H9 (cell line): Measurements from ENCODE around the gene STAT2. TPM values are rescaled to one million over a fixed set of nuclear protein-coding genes. Genes with fewer than 3 reads are reported as not detected.

Experiments
- DNase-seq: peaks from one replicate; pipeline ENCODE4 v3.0.0-alpha.2; 2017
- H2AFZ ChIP-seq: one replicate; pipeline ENCODE4 v1.6.1; 2013; ENCODE audit warnings: mild to moderate bottlenecking, low read length, control low read depth, moderate library complexity
- H2AK5ac ChIP-seq: 2 replicates; pipeline ENCODE4 v1.6.1; 2013; ENCODE audit warnings: low read length, control low read depth, mixed read lengths; ENCODE audit not compliant: insufficient read length
- H2BK120ac ChIP-seq: one replicate; pipeline ENCODE4 v1.6.1; 2013; ENCODE audit warnings: low read depth, mild to moderate bottlenecking, low read length, control low read depth, inconsistent platforms; ENCODE audit not compliant: poor library complexity, severe bottlenecking
- H2BK12ac ChIP-seq: 2 replicates; pipeline ENCODE4 v1.6.1; 2013; ENCODE audit warnings: low read length, control low read depth, mixed read lengths, low read depth; ENCODE audit not compliant: insufficient read length
- H2BK15ac ChIP-seq: 2 replicates; pipeline ENCODE4 v1.6.1; 2013; ENCODE audit warnings: low read depth, low read length, control low read depth
- H2BK20ac ChIP-seq: one replicate; pipeline ENCODE4 v1.6.1; 2013; ENCODE audit warnings: low read depth, mild to moderate bottlenecking, low read length, control low read depth, inconsistent platforms; ENCODE audit not compliant: poor library complexity, severe bottlenecking
- H2BK5ac ChIP-seq: 2 replicates; pipeline ENCODE4 v1.6.1; 2013; ENCODE audit warnings: low read length, control low read depth, mixed read lengths; ENCODE audit not compliant: insufficient read length
- H3K14ac ChIP-seq: 2 replicates; pipeline ENCODE4 v1.6.1; 2013; ENCODE audit warnings: low read length, control low read depth; ENCODE audit not compliant: insufficient read depth
- H3K18ac ChIP-seq: 2 replicates; pipeline ENCODE4 v1.6.1; 2013; ENCODE audit warnings: low read depth, mild to moderate bottlenecking, mixed read lengths, low read length, control low read depth; ENCODE audit not compliant: insufficient read length
- H3K23ac ChIP-seq: 2 replicates; pipeline ENCODE4 v1.6.1; 2013; ENCODE audit warnings: low read length, control low read depth, mixed read lengths, low read depth; ENCODE audit not compliant: insufficient read length
- H3K23me2 ChIP-seq: 2 replicates; pipeline ENCODE4 v1.6.1; 2013; ENCODE audit warnings: low read depth, mild to moderate bottlenecking, mixed read lengths, low read length, control low read depth; ENCODE audit not compliant: insufficient read length, poor library complexity, severe bottlenecking
- H3K27ac ChIP-seq: 2 replicates; pipeline ENCODE4 v1.5.1; 2013; ENCODE audit warnings: low read length, control low read depth, mixed read lengths, low read depth; ENCODE audit not compliant: insufficient read length
- H3K27me3 ChIP-seq: 2 replicates; pipeline ENCODE4 v1.6.1; 2013; ENCODE audit warnings: low read length, control low read depth, inconsistent platforms; ENCODE audit not compliant: insufficient read depth
- H3K4ac ChIP-seq: 2 replicates; pipeline ENCODE4 v1.6.1; 2013; ENCODE audit warnings: low read depth, mild to moderate bottlenecking, control low read depth, inconsistent platforms, low read length, moderate library complexity
- H3K4me1 ChIP-seq: 2 replicates; pipeline ENCODE4 v1.6.1; 2013; ENCODE audit warnings: low read length, control low read depth, inconsistent platforms; ENCODE audit not compliant: insufficient read depth
- H3K4me2 ChIP-seq: 2 replicates; pipeline ENCODE4 v1.6.1; 2013; ENCODE audit warnings: low read length, control low read depth, mixed read lengths; ENCODE audit not compliant: insufficient read length, insufficient read depth
- H3K56ac ChIP-seq: 2 replicates; pipeline ENCODE4 v1.6.1; 2013; ENCODE audit warnings: low read depth, mild to moderate bottlenecking, mixed read lengths, low read length, control low read depth; ENCODE audit not compliant: insufficient read length
- H3K79me1 ChIP-seq: 2 replicates; pipeline ENCODE4 v1.6.1; 2013; ENCODE audit warnings: low read depth, mild to moderate bottlenecking, moderate library complexity, low read length, control low read depth, inconsistent platforms; ENCODE audit not compliant: insufficient read depth, poor library complexity, severe bottlenecking
- H3K79me2 ChIP-seq: 2 replicates; pipeline ENCODE4 v1.6.1; 2013; ENCODE audit warnings: low read length, control low read depth, inconsistent platforms; ENCODE audit not compliant: insufficient read depth
- H3K9ac ChIP-seq: 2 replicates; pipeline ENCODE4 v1.6.1; 2013; ENCODE audit warnings: low read length, control low read depth, mixed read lengths; ENCODE audit not compliant: insufficient read length; ENCODE audit errors: extremely low read depth
- H3K9me3 ChIP-seq: one replicate; pipeline ENCODE4 v1.6.1; 2013; ENCODE audit warnings: low read depth, low read length, inconsistent platforms; ENCODE audit not compliant: control insufficient read depth
- H3T11ph ChIP-seq: one replicate; pipeline ENCODE4 v1.6.1; 2013; ENCODE audit warnings: mild to moderate bottlenecking, low read length, control low read depth, inconsistent platforms
- H4K20me1 ChIP-seq: one replicate; pipeline ENCODE4 v1.6.1; 2013; ENCODE audit not compliant: control insufficient read depth, insufficient read length, insufficient read depth
- H4K5ac ChIP-seq: 2 replicates; pipeline ENCODE4 v1.6.1; 2013; ENCODE audit warnings: low read depth, mild to moderate bottlenecking, mixed read lengths, low read length, control low read depth; ENCODE audit not compliant: insufficient read length
- H4K8ac ChIP-seq: replicated peaks from 2 replicates; pipeline ENCODE4 v1.6.1; 2013; ENCODE audit warnings: low read length, control low read depth, mixed read lengths, low read depth; ENCODE audit not compliant: insufficient read length
- H4K91ac ChIP-seq: 2 replicates; pipeline ENCODE4 v1.6.1; 2013; ENCODE audit warnings: low read depth, mild to moderate bottlenecking, moderate library complexity, mixed read lengths, low read length, control low read depth; ENCODE audit not compliant: insufficient read length
- H3K27ac Mint-ChIP-seq, 3 experiments: 2 replicates in 2 of 3; 3 replicates in 1 of 3; pipeline ENCODE4 v1.8.0; 2020 to 2021; ENCODE audit warnings: mixed read lengths in 3 of 3, mild to moderate bottlenecking in 1 of 3, moderate library complexity in 1 of 3
- H3K27me3 Mint-ChIP-seq: 2 replicates; pipeline ENCODE4 v1.8.0; 2021; ENCODE audit warnings: low read depth, mild to moderate bottlenecking, moderate library complexity, mixed read lengths
- H3K36me3 Mint-ChIP-seq, 3 experiments: 2 replicates in 2 of 3; 3 replicates in 1 of 3; pipeline ENCODE4 v1.8.0; 2020 to 2021; ENCODE audit warnings: low read depth in 3 of 3, mixed read lengths in 3 of 3; ENCODE audit not compliant: insufficient read depth in 1 of 3
- H3K4me1 Mint-ChIP-seq, 2 experiments: 2 replicates each; pipeline ENCODE4 v1.8.0; 2020; ENCODE audit warnings: mixed read lengths in 2 of 2
- H3K4me3 Mint-ChIP-seq, 2 experiments: 2 replicates in 1 of 2; 3 replicates in 1 of 2; pipeline ENCODE4 v1.8.0; 2020 to 2021; ENCODE audit warnings: mild to moderate bottlenecking in 2 of 2, mixed read lengths in 2 of 2, moderate library complexity in 1 of 2
- H3K9me3 Mint-ChIP-seq, 2 experiments: 2 replicates in 1 of 2; 3 replicates in 1 of 2; pipeline ENCODE4 v1.8.0; 2020; ENCODE audit warnings: mild to moderate bottlenecking in 2 of 2, mixed read lengths in 2 of 2, moderate library complexity in 1 of 2
- CTCF ChIP-seq: fragments of 200-600 bp; sonication (generic); conservative IDR thresholded peaks from 3 replicates; pipeline ENCODE4 v1.8.0; 2021; ENCODE audit warnings: antibody characterized with exemption, mild to moderate bottlenecking
- WGBS: extraction: QIAGEN DNeasy Blood & Tissue Kit; methylation state at CpG from one replicate; pipeline ENCODE4 v1.1.7; 2013; ENCODE audit warnings: missing lambda C conversion rate, low lambda C conversion rate, mixed read lengths; ENCODE audit not compliant: insufficient read length; ENCODE audit errors: extremely low coverage; 5-methylcytosine and 5-hydroxymethylcytosine counted together
- total RNA-seq: library from RNA; stranded (reverse); gene quantifications from 2 replicates; pipeline ENCODE4 v1.2.1, GENCODE V29; 2021

Gene STAT2
- total RNA-seq, 1 experiment from 2014 or later: 47.8 TPM

GRCh38 chr12:56391721-56392120, 31.8 kb upstream of the STAT2 start:
- no peak for TF ChIP-seq CTCF
- Histone ChIP-seq H4K5ac (no peak overlapping the region), H3K27ac (no peak overlapping the region)

More at GRCh38 chr12:56391721-56392120, 31.8 kb upstream of the STAT2 start:
- Histone ChIP-seq H2BK12ac (no peak overlapping the region), H3K4ac (no peak overlapping the region), H2AFZ (no peak overlapping the region), H3K79me2 (no peaks in the 10 kb centered on the region), H3K4me2 (no peak overlapping the region), H3K79me1 (no peaks in the 10 kb centered on the region), H2BK120ac (no peak overlapping the region), H3K9me3 (no peaks in the 10 kb centered on the region), H2BK15ac (no peak overlapping the region), H3K9ac (no peak overlapping the region), H3K14ac (no peak overlapping the region), H3K23me2 (no peaks in the 10 kb centered on the region), H3T11ph (no peak overlapping the region), H4K8ac (no peak overlapping the region), H2AK5ac (no peak overlapping the region), H2BK5ac (no peak overlapping the region), H3K23ac (no peak overlapping the region), H2BK20ac (no peak overlapping the region), H4K20me1 (no peaks in the 10 kb centered on the region), H3K56ac (no peak overlapping the region), H4K91ac (no peak overlapping the region), H3K27me3 (no peaks in the 10 kb centered on the region), H3K18ac (no peak overlapping the region), H3K4me1 (no peaks in the 10 kb centered on the region)
- Mint-ChIP-seq H3K36me3 (no peaks in the 10 kb centered on the region), H3K27ac (no peak overlapping the region), H3K9me3 (peaks cover 6% of the 10 kb centered on the region in 2 experiments; a peak in 3 of 5 replicates), H3K4me3 (no peak overlapping the region), H3K27me3 (no peaks in the 10 kb centered on the region; the same call in 1 of the 2 replicates), H3K4me1 (peaks cover 8 to 10% of the 10 kb centered on the region in 2 experiments)
- WGBS: no CpG with 5 or more reads among the region's 1 CpG
- no peak for DNase-seq
